HG02885 (cell line): ENCODE measurements around the gene KIFAP3.
"Not testable (repeated sequence)": the region's sequence is repeated elsewhere in the genome, so short reads cannot be mapped to it uniquely, and the experiment has no call there.

Source experiments
- ATAC-seq: cut with Tn5 transposase; IDR thresholded peaks from one replicate; pipeline ENCODE4 v1.9.1; 2021; ENCODE audit warnings: mild to moderate bottlenecking; ENCODE audit not compliant: unreplicated experiment, poor library complexity

KIFAP3 gene

GRCh38 chr1:170064821-170065220 lies 9.7 kb downstream of the KIFAP3 start:
- ATAC-seq, result no peak

- no peak for ATAC-seq
These were observed 11.2 kb downstream of the KIFAP3 start for GRCh38 chr1:170063109-170063826.

GRCh38 chr1:170061676-170062075 lies 12.8 kb downstream of the KIFAP3 start:
- ATAC-seq, result not testable (repeated sequence)

- not testable (repeated sequence) for ATAC-seq
These were observed 14.4 kb downstream of the KIFAP3 start for GRCh38 chr1:170060015-170060520.

GRCh38 chr1:170049176-170049800 lies 25.2 kb downstream of the KIFAP3 start:
- no peak for ATAC-seq

GRCh38 chr1:170048515-170048914 lies 26.0 kb downstream of the KIFAP3 start:
- no peak for ATAC-seq

GRCh38 chr1:170044187-170044586 lies 30.3 kb downstream of the KIFAP3 start:
- ATAC-seq, result no peak

GRCh38 chr1:170041423-170042192 lies 32.9 kb downstream of the KIFAP3 start:
- no peak for ATAC-seq

- ATAC-seq, result no peak
These were observed 41.8 kb downstream of the KIFAP3 start for GRCh38 chr1:170032531-170033280.

GRCh38 chr1:170030212-170030611 lies 44.3 kb downstream of the KIFAP3 start:
- no peak for ATAC-seq

- no peak for ATAC-seq
These were observed 46.7 kb downstream of the KIFAP3 start for GRCh38 chr1:170027760-170028159.

- no peak for ATAC-seq
These were observed 53.6 kb downstream of the KIFAP3 start for GRCh38 chr1:170020859-170021258.

- no peak for ATAC-seq
These were observed 57.0 kb downstream of the KIFAP3 start for GRCh38 chr1:170017478-170017877.

GRCh38 chr1:170012920-170013319 lies 61.6 kb downstream of the KIFAP3 start:
- no peak for ATAC-seq

GRCh38 chr1:170010443-170010842 lies 64.1 kb downstream of the KIFAP3 start:
- ATAC-seq, result peak; percentile 45

- ATAC-seq, result no peak
These were observed 64.9 kb downstream of the KIFAP3 start for GRCh38 chr1:170009551-170009950.

GRCh38 chr1:170008745-170009144 lies 65.8 kb downstream of the KIFAP3 start:
- ATAC-seq, result not testable (repeated sequence)

- ATAC-seq, result not testable (repeated sequence)
These were observed 71.1 kb downstream of the KIFAP3 start for GRCh38 chr1:170003270-170003835.

- ATAC-seq, result no peak
These were observed 73.2 kb downstream of the KIFAP3 start for GRCh38 chr1:170001266-170001665.

GRCh38 chr1:169999761-170000160 lies 74.7 kb downstream of the KIFAP3 start:
- ATAC-seq, result no peak
